Hepatocyte (in vitro differentiated cells): ENCODE results near the gene TRAM2. TPM values are rescaled to one million over a fixed set of nuclear protein-coding genes. Genes with fewer than 3 reads are reported as not detected.

ENCODE experiments used
- DNase-seq: peaks from one replicate; pipeline ENCODE4 v3.0.0-alpha.2; 2016; ENCODE audit warnings: low spot score
- H2AFZ ChIP-seq: fragments of 200-600 bp; sonication (generic); 2 replicates; pipeline ENCODE4 v1.6.0; 2016; ENCODE audit warnings: antibody characterized with exemption, mild to moderate bottlenecking
- H3K27ac ChIP-seq: fragments of 200-600 bp; sonication (generic); 2 replicates; pipeline ENCODE4 v1.5.1; 2016; ENCODE audit warnings: mild to moderate bottlenecking
- H3K27me3 ChIP-seq: fragments of 200-600 bp; sonication (generic); 2 replicates; pipeline ENCODE4 v1.6.1; 2016
- H3K36me3 ChIP-seq: fragments of 200-600 bp; sonication (generic); replicated peaks from 2 replicates; pipeline ENCODE4 v1.5.1; 2016; ENCODE audit warnings: low read depth; ENCODE audit not compliant: insufficient read depth
- H3K4me1 ChIP-seq: fragments of 200-600 bp; sonication (generic); 2 replicates; pipeline ENCODE4 v1.5.1; 2016; ENCODE audit warnings: mild to moderate bottlenecking, moderate library complexity; ENCODE audit not compliant: insufficient read depth
- H3K4me2 ChIP-seq: fragments of 200-600 bp; sonication (generic); 2 replicates; pipeline ENCODE4 v1.6.0; 2016
- H3K4me3 ChIP-seq: fragments of 200-600 bp; sonication (generic); 2 replicates; pipeline ENCODE4 v1.5.1; 2016; ENCODE audit warnings: mild to moderate bottlenecking
- H3K79me2 ChIP-seq: fragments of 200-600 bp; sonication (generic); 2 replicates; pipeline ENCODE4 v1.6.0; 2017; ENCODE audit warnings: mild to moderate bottlenecking
- H3K9me2 ChIP-seq: fragments of 200-600 bp; sonication (generic); replicated peaks from 2 replicates; pipeline ENCODE4 v1.6.0; 2017; ENCODE audit warnings: mild to moderate bottlenecking; ENCODE audit not compliant: insufficient read depth
- H3K9me3 ChIP-seq: fragments of 200-600 bp; sonication (generic); 2 replicates; pipeline ENCODE4 v1.5.1; 2016; ENCODE audit warnings: low read depth, mild to moderate bottlenecking
- H4K20me1 ChIP-seq: fragments of 200-600 bp; sonication (generic); 2 replicates; pipeline ENCODE4 v1.6.0; 2016; ENCODE audit warnings: mild to moderate bottlenecking; ENCODE audit not compliant: insufficient read depth, poor library complexity, severe bottlenecking
- EZH2 ChIP-seq: fragments of 200-600 bp; sonication (generic); IDR thresholded peaks from 2 replicates; pipeline ENCODE4 v1.6.1; 2016; ENCODE audit warnings: antibody characterized with exemption, mild to moderate bottlenecking, borderline replicate concordance
- EZH2phosphoT487 ChIP-seq: fragments of 200-600 bp; sonication (generic); IDR thresholded peaks from one replicate; pipeline ENCODE4 v1.6.1; 2018; ENCODE audit warnings: antibody characterized with exemption, mild to moderate bottlenecking, low read depth, moderate library complexity; ENCODE audit not compliant: unreplicated experiment, severe bottlenecking
- WGBS: methylation state at CpG from one replicate; pipeline ENCODE4 v1.1.6; 2016; ENCODE audit warnings: low lambda C conversion rate; ENCODE audit errors: missing lambda C conversion rate; 5-methylcytosine and 5-hydroxymethylcytosine counted together
- polyA plus RNA-seq: library from polyadenylated mRNA; unstranded; fragments of >200 nt; fragmentation: Nextera tagmentation; extraction: Ambion mirVana; gene quantifications from 2 replicates; pipeline ENCODE4 v1.2.1, GENCODE V29; 2016
- total RNA-seq: library from RNA; depleted of rRNA; stranded (reverse); fragments of >200 nt; gene quantifications from 2 replicates; pipeline ENCODE4 v1.2.3, GENCODE V29; 2014
- TF ChIP-seq, protein P1 (sequence below): fragments of 200-600 bp; sonication (generic); IDR thresholded peaks from 2 replicates; pipeline ENCODE4 v1.5.1; 2016; ENCODE audit warnings: antibody characterized with exemption, mild to moderate bottlenecking; ENCODE audit not compliant: poor library complexity

The TRAM2 gene
- total and polyA plus RNA-seq, 2 experiments from 2014 or later, result 29.6 to 47.6 TPM

- TF ChIP-seq EZH2phosphoT487, result no peak
- TF ChIP-seq, protein P1, sequence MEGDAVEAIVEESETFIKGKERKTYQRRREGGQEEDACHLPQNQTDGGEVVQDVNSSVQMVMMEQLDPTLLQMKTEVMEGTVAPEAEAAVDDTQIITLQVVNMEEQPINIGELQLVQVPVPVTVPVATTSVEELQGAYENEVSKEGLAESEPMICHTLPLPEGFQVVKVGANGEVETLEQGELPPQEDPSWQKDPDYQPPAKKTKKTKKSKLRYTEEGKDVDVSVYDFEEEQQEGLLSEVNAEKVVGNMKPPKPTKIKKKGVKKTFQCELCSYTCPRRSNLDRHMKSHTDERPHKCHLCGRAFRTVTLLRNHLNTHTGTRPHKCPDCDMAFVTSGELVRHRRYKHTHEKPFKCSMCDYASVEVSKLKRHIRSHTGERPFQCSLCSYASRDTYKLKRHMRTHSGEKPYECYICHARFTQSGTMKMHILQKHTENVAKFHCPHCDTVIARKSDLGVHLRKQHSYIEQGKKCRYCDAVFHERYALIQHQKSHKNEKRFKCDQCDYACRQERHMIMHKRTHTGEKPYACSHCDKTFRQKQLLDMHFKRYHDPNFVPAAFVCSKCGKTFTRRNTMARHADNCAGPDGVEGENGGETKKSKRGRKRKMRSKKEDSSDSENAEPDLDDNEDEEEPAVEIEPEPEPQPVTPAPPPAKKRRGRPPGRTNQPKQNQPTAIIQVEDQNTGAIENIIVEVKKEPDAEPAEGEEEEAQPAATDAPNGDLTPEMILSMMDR, result no peak
- TF ChIP-seq EZH2, result no peak
- H3K4me3 ChIP-seq, result no peak overlapping the region
- H3K79me2 ChIP-seq, result peaks cover 58% of the 10 kb centered on the region
- H3K9me3 ChIP-seq, result no peaks in the 10 kb centered on the region
- no peak overlapping the region for H2AFZ ChIP-seq
- no peaks in the 10 kb centered on the region for H3K9me2 ChIP-seq
- H3K4me2 ChIP-seq, result no peak overlapping the region
- H4K20me1 ChIP-seq, result no peaks in the 10 kb centered on the region
- H3K4me1 ChIP-seq, result peaks cover 40% of the 10 kb centered on the region
- DNase-seq, result no peak
- H3K36me3 ChIP-seq, result no peaks in the 10 kb centered on the region
- no peaks in the 10 kb centered on the region for H3K27me3 ChIP-seq
- H3K27ac ChIP-seq, result no peak overlapping the region
- 97% methylated on average over 4 of the region's 4 CpGs for WGBS
Observed at GRCh38 chr6:52519618-52520017, 57.2 kb downstream of the TRAM2 start.

DNA sequence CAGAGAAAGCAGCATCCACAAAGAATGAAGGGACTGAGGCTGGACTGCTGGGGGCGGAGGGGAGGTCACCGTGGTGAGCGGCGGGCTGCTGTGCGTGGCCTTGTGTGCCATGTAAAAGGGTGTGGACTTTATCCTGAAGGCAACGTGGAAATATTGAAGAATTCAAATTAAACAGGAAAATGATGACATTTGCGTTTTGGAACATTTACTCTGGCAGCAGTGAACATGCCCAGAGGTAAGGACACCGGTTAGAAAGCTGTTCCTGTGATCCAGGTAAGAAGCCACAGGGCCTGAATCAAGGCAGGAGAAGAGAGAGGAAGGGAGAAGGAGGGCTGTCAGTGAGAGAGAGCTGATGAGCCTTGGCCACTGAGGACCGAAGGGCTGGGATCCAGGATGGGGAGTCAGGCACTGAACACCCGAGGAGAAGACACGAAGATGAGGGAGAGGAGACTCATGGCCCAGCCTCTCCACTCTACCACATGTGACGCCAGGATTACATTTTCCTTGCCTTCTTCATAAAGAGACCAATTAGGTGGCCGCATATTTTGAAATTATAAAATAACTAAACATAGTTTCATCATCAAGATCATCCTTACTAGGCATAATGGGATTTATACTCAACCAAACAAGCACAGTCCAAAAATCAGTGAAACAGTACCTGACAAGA is 58.4 kb downstream of the TRAM2 start:
- 89% methylated on average over 13 of the region's 13 CpGs for WGBS

GRCh38 chr6:52517502-52518278 is 59.2 kb downstream of the TRAM2 start:
- Histone ChIP-seq H3K79me2 (peaks cover 42% of the 10 kb centered on the region), H3K36me3 (peaks cover 2% of the 10 kb centered on the region), H3K9me2 (no peaks in the 10 kb centered on the region), H3K4me3 (no peak overlapping the region), H2AFZ (no peak overlapping the region), H3K27ac (peak overlapping the region; percentile 95), H4K20me1 (no peaks in the 10 kb centered on the region), H3K27me3 (no peaks in the 10 kb centered on the region), H3K4me1 (peaks cover 45% of the 10 kb centered on the region), H3K4me2 (peak overlapping the region; percentile 69), H3K9me3 (no peaks in the 10 kb centered on the region)
- TF ChIP-seq EZH2phosphoT487, result no peak
- TF ChIP-seq EZH2, result no peak
- TF ChIP-seq, protein P1, result no peak
- DNase-seq, result peak; percentile 89
- WGBS, result 36% methylated on average over 14 of the region's 14 CpGs

More for the DNA sequence above, 58.4 kb downstream of the TRAM2 start:
- no peaks in the 10 kb centered on the region for H4K20me1 ChIP-seq
- no peak overlapping the region for H3K4me3 ChIP-seq
- peak overlapping the region; percentile 69 for H3K4me2 ChIP-seq
- DNase-seq, result no peak
- H3K27me3 ChIP-seq, result no peaks in the 10 kb centered on the region
- no peak overlapping the region for H2AFZ ChIP-seq
- H3K4me1 ChIP-seq, result peaks cover 44% of the 10 kb centered on the region
- peak overlapping the region; percentile 95 for H3K27ac ChIP-seq
- peaks cover 46% of the 10 kb centered on the region for H3K79me2 ChIP-seq
- H3K9me2 ChIP-seq, result no peaks in the 10 kb centered on the region
- no peaks in the 10 kb centered on the region for H3K36me3 ChIP-seq
- H3K9me3 ChIP-seq, result no peaks in the 10 kb centered on the region
- TF ChIP-seq EZH2 (no peak), EZH2phosphoT487 (no peak)
- TF ChIP-seq, protein P1, result no peak
